Fibroblast of lung (primary cell): ENCODE results near the gene LMF1. TPM values are rescaled to one million over a fixed set of nuclear protein-coding genes. Genes with fewer than 3 reads are reported as not detected.

Experiments
- DNase-seq, 2 donors: peaks; one replicate each; pipeline versions ENCODE4 v3.0.0 to v3.0.0-alpha.2; 2010; ENCODE audit warnings: low read depth in 2 of 2
- H2AFZ ChIP-seq: 2 replicates; pipeline ENCODE4 v1.5.1; 2012; ENCODE audit warnings: low read length, control low read depth, inconsistent platforms
- H3K27ac ChIP-seq: 2 replicates; pipeline ENCODE4 v1.5.1; 2011; ENCODE audit warnings: low read length, control low read depth; ENCODE audit not compliant: insufficient read depth
- H3K27me3 ChIP-seq: 2 replicates; pipeline ENCODE4 v1.5.1; 2011; ENCODE audit warnings: mild to moderate bottlenecking, low read length; ENCODE audit not compliant: control insufficient read depth, insufficient read depth
- H3K36me3 ChIP-seq: 2 replicates; pipeline ENCODE4 v1.5.1; 2011; ENCODE audit warnings: low read length; ENCODE audit not compliant: control insufficient read depth, insufficient read depth
- H3K4me1 ChIP-seq: 2 replicates; pipeline ENCODE4 v1.5.1; 2011; ENCODE audit warnings: low read length; ENCODE audit not compliant: control insufficient read depth, insufficient read depth; ENCODE audit errors: extremely low read depth
- H3K4me2 ChIP-seq: 2 replicates; pipeline ENCODE4 v1.5.1; 2011; ENCODE audit warnings: low read length, control low read depth; ENCODE audit not compliant: insufficient read depth; ENCODE audit errors: extremely low read depth
- H3K4me3 ChIP-seq, 4 experiments: fragments of 200-600 bp in 1 of 4; sonication (generic) in 1 of 4; replicated peaks in 1 of 4; 2 replicates each; pipeline ENCODE4 v1.5.1; 2011 to 2016; ENCODE audit warnings: low read length in 4 of 4, low read depth in 3 of 4, mild to moderate bottlenecking in 3 of 4, control low read depth in 2 of 4, inconsistent platforms in 1 of 4, mixed read lengths in 1 of 4; ENCODE audit not compliant: insufficient read depth in 1 of 4; ENCODE audit errors: control extremely low read depth in 1 of 4
- H3K79me2 ChIP-seq: 2 replicates; pipeline ENCODE4 v1.5.1; 2012; ENCODE audit warnings: mild to moderate bottlenecking, low read length, inconsistent platforms; ENCODE audit not compliant: control insufficient read depth, insufficient read depth
- H3K9ac ChIP-seq: 2 replicates; pipeline ENCODE4 v1.5.1; 2011; ENCODE audit warnings: mild to moderate bottlenecking, low read length, control low read depth; ENCODE audit not compliant: insufficient read depth
- H3K9me3 ChIP-seq: 2 replicates; pipeline ENCODE4 v1.5.1; 2012; ENCODE audit warnings: low read depth, low read length; ENCODE audit not compliant: control insufficient read depth, insufficient read depth
- H4K20me1 ChIP-seq: 2 replicates; pipeline ENCODE4 v1.5.1; 2011; ENCODE audit warnings: low read length; ENCODE audit not compliant: control insufficient read depth, insufficient read depth; ENCODE audit errors: extremely low read depth
- EZH2 ChIP-seq: IDR thresholded peaks from 2 replicates; pipeline ENCODE4 v1.5.1; 2012; ENCODE audit warnings: low read length, control low read depth, mild to moderate bottlenecking; ENCODE audit errors: missing control alignments
- polyA plus RNA-seq, 2 donors: library from polyadenylated mRNA; depleted of rRNA in 1 of 2; stranded (reverse) in 1 of 2; unstranded in 1 of 2; fragments of >200 nt; gene quantifications; 2 replicates each; pipeline ENCODE4 v1.2.1, GENCODE V29; 2011 to 2012; ENCODE audit warnings: missing spikeins in 1 of 2
- total RNA-seq: library from RNA; depleted of rRNA; stranded (reverse); fragments of >200 nt; gene quantifications from 2 replicates; pipeline ENCODE4 v1.2.1, GENCODE V29; 2014
- TF ChIP-seq, protein P1 (sequence below), 2 donors: IDR thresholded peaks in 1 of 2; conservative IDR thresholded peaks in 1 of 2; 1 replicate in 1 of 2; 2 replicates in 1 of 2; pipeline ENCODE4 v1.5.1; 2011 to 2012; ENCODE audit warnings: low read length in 2 of 2, control low read depth in 1 of 2, inconsistent platforms in 1 of 2, low read depth in 1 of 2, mild to moderate bottlenecking in 1 of 2

The LMF1 gene
- total and polyA plus RNA-seq, 2 donors (not counting 1 experiment from before 2014, with no cell fraction given) = 12.3 to 12.6 TPM

- Histone ChIP-seq H3K4me3 (no peak overlapping the region), H3K9me3 (peaks cover 2% of the 10 kb centered on the region), H3K79me2 (no peaks in the 10 kb centered on the region), H3K4me1 (peaks cover 6% of the 10 kb centered on the region), H3K27me3 (no peaks in the 10 kb centered on the region), H3K36me3 (no peaks in the 10 kb centered on the region), H3K4me2 (no peak overlapping the region), H3K9ac (no peak overlapping the region), H3K27ac (no peak overlapping the region), H2AFZ (no peak overlapping the region), H4K20me1 (no peaks in the 10 kb centered on the region)
- TF ChIP-seq, protein P1, sequence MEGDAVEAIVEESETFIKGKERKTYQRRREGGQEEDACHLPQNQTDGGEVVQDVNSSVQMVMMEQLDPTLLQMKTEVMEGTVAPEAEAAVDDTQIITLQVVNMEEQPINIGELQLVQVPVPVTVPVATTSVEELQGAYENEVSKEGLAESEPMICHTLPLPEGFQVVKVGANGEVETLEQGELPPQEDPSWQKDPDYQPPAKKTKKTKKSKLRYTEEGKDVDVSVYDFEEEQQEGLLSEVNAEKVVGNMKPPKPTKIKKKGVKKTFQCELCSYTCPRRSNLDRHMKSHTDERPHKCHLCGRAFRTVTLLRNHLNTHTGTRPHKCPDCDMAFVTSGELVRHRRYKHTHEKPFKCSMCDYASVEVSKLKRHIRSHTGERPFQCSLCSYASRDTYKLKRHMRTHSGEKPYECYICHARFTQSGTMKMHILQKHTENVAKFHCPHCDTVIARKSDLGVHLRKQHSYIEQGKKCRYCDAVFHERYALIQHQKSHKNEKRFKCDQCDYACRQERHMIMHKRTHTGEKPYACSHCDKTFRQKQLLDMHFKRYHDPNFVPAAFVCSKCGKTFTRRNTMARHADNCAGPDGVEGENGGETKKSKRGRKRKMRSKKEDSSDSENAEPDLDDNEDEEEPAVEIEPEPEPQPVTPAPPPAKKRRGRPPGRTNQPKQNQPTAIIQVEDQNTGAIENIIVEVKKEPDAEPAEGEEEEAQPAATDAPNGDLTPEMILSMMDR (conservative IDR thresholded peaks at IDR 0.05 in 1 of 2, IDR thresholded peaks at IDR 0.05 in 1 of 2; ENCODE audit: low read depth in 1 of 2, low read length in 2 of 2) = no peak
- TF ChIP-seq EZH2 = no peak
- no peak for DNase-seq
Observed at GRCh38 chr16:924806-925205, 46.0 kb downstream of the LMF1 start.

GRCh38 chr16:924063-924462, 46.7 kb downstream of the LMF1 start:
- no peak overlapping the region for H3K9ac ChIP-seq

GRCh38 chr16:923184-923583, 47.6 kb downstream of the LMF1 start:
- no peaks in the 10 kb centered on the region for H4K20me1 ChIP-seq
- H3K27ac ChIP-seq = no peak overlapping the region
- no peaks in the 10 kb centered on the region for H3K36me3 ChIP-seq
- H3K79me2 ChIP-seq = no peaks in the 10 kb centered on the region
- TF ChIP-seq, protein P1 (conservative IDR thresholded peaks at IDR 0.05 in 1 of 2, IDR thresholded peaks at IDR 0.05 in 1 of 2; ENCODE audit: low read depth in 1 of 2, low read length in 2 of 2) = no peak
- no peak for TF ChIP-seq EZH2
- no peaks in the 10 kb centered on the region for H3K27me3 ChIP-seq
- H3K4me2 ChIP-seq = no peak overlapping the region
- peaks cover 2% of the 10 kb centered on the region for H3K9me3 ChIP-seq
- H3K4me3 ChIP-seq = no peak overlapping the region
- no peak overlapping the region for H2AFZ ChIP-seq
- DNase-seq = no peak
- no peak overlapping the region for H3K9ac ChIP-seq
- H3K4me1 ChIP-seq = peaks cover 7% of the 10 kb centered on the region

More at GRCh38 chr16:924063-924462, 46.7 kb downstream of the LMF1 start:
- H3K4me2 ChIP-seq = no peak overlapping the region
- peaks cover 7% of the 10 kb centered on the region for H3K4me1 ChIP-seq
- H3K27me3 ChIP-seq = no peaks in the 10 kb centered on the region
- no peak for TF ChIP-seq EZH2
- TF ChIP-seq, protein P1 (conservative IDR thresholded peaks at IDR 0.05 in 1 of 2, IDR thresholded peaks at IDR 0.05 in 1 of 2; ENCODE audit: low read depth in 1 of 2, low read length in 2 of 2) = no peak
- peaks cover 2% of the 10 kb centered on the region for H3K9me3 ChIP-seq
- no peak for DNase-seq
- H2AFZ ChIP-seq = no peak overlapping the region
- no peaks in the 10 kb centered on the region for H3K36me3 ChIP-seq
- no peaks in the 10 kb centered on the region for H3K79me2 ChIP-seq
- no peak overlapping the region for H3K4me3 ChIP-seq
- no peaks in the 10 kb centered on the region for H4K20me1 ChIP-seq
- H3K27ac ChIP-seq = no peak overlapping the region
